Thyroid gland (tissue), 4 donors: ENCODE data around the gene FBXO11. TPM values are rescaled to one million over a fixed set of nuclear protein-coding genes. Genes with fewer than 3 reads are reported as not detected.

Experiments used
- DNase-seq, 2 donors: peaks; one replicate each; pipeline ENCODE4 v3.0.0-alpha.2; 2019
- H3K27ac ChIP-seq, 3 donors: fragments of 200-600 bp; sonication (generic); 1 replicate in 2 of 3; 2 replicates in 1 of 3; pipeline ENCODE4 v1.5.1; 2016 to 2019; ENCODE audit warnings: mild to moderate bottlenecking in 1 of 3, moderate library complexity in 1 of 3
- H3K27me3 ChIP-seq: fragments of 200-600 bp; sonication (generic); one replicate; pipeline ENCODE4 v1.5.1; 2019
- H3K36me3 ChIP-seq, 2 donors: fragments of 200-600 bp; sonication (generic); one replicate each; pipeline ENCODE4 v1.5.1; 2016 to 2019
- H3K4me1 ChIP-seq, 2 donors: fragments of 200-600 bp; sonication (generic); one replicate each; pipeline ENCODE4 v1.5.1; 2017 to 2019
- H3K4me3 ChIP-seq, 3 donors: fragments of 200-600 bp; sonication (generic); replicated peaks in 1 of 3; 1 replicate in 2 of 3; 2 replicates in 1 of 3; pipeline ENCODE4 v1.5.1; 2016; ENCODE audit warnings: mild to moderate bottlenecking in 1 of 3
- H3K9me3 ChIP-seq: fragments of 200-600 bp; sonication (generic); one replicate; pipeline ENCODE4 v1.5.1; 2017
- POLR2A ChIP-seq, 2 donors: fragments of 450-650 bp; IDR thresholded peaks; one replicate each; pipeline ENCODE4 v1.6.1; 2017; ENCODE audit warnings: antibody characterized with exemption in 2 of 2, mild to moderate bottlenecking in 2 of 2, moderate library complexity in 1 of 2
- WGBS, 2 donors: methylation state at CpG; one replicate each; pipeline ENCODE4 v1.1.5; 2017; 5-methylcytosine and 5-hydroxymethylcytosine counted together
- intact Hi-C: fragments of 100-400 bp; cut with DNase I; formaldehyde crosslinking; loops from one replicate; pipeline ENCODE4 v1.15.1; 2023
- small RNA-seq: library from RNA; depleted of rRNA; stranded (forward); fragments of <200 nt; gene quantifications from one replicate; pipeline ENCODE3, GENCODE V24; 2016
- total RNA-seq, 4 donors: library from RNA; depleted of rRNA; stranded (reverse); fragments of >200 nt; gene quantifications; one replicate each; pipeline ENCODE4 v1.2.3, GENCODE V29; 2016
- TF ChIP-seq, protein P1 (sequence below), 6 experiments: fragments of 200-600 bp in 3 of 6; fragments of 450-650 bp in 3 of 6; sonication (generic) in 3 of 6; IDR thresholded peaks; one replicate each; pipeline ENCODE4 v1.5.1; 2016 to 2019; ENCODE audit warnings: antibody characterized with exemption in 6 of 6, mild to moderate bottlenecking in 2 of 6, inconsistent platforms in 1 of 6, moderate library complexity in 1 of 6

FBXO11 gene
- total RNA-seq, 4 donors from 2014 or later: 50.4 to 82.8 (median 60.6) TPM

DNA sequence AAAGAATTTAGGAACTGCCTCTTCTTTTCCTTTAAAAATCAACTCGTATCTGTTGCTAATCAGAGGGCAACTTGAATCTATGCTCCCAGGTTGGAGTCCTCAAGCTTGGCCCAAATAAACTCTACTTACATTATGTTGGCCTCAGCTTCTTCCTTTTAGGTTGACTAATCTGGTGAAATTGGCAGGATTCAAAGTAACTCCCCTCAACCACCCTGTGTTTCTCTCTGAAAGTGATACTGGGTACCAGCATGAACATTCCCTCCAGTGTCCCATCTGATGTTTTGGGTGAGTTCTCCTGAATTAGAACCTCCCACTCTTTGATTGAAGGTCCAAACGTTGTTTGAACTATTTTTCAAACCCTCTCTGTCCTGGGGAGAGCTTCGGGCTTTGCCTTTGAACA, 164.7 kb downstream of the FBXO11 start:
- Histone ChIP-seq H3K4me1 (no peaks in the 10 kb centered on the region), H3K27ac (no peak overlapping the region), H3K27me3 (no peaks in the 10 kb centered on the region), H3K9me3 (no peaks in the 10 kb centered on the region), H3K36me3 (no peaks in the 10 kb centered on the region), H3K4me3 (no peak overlapping the region)
- DNase-seq: no peak
- TF ChIP-seq, protein P1, sequence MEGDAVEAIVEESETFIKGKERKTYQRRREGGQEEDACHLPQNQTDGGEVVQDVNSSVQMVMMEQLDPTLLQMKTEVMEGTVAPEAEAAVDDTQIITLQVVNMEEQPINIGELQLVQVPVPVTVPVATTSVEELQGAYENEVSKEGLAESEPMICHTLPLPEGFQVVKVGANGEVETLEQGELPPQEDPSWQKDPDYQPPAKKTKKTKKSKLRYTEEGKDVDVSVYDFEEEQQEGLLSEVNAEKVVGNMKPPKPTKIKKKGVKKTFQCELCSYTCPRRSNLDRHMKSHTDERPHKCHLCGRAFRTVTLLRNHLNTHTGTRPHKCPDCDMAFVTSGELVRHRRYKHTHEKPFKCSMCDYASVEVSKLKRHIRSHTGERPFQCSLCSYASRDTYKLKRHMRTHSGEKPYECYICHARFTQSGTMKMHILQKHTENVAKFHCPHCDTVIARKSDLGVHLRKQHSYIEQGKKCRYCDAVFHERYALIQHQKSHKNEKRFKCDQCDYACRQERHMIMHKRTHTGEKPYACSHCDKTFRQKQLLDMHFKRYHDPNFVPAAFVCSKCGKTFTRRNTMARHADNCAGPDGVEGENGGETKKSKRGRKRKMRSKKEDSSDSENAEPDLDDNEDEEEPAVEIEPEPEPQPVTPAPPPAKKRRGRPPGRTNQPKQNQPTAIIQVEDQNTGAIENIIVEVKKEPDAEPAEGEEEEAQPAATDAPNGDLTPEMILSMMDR (IDR thresholded peaks at IDR 0.05): no peak
- no peak for TF ChIP-seq POLR2A (IDR thresholded peaks at IDR 0.05)
- 58 to 64% methylated on average over 3 of the region's 3 CpGs for WGBS, 2 donors
- intact Hi-C loops: no loop called here

DNA sequence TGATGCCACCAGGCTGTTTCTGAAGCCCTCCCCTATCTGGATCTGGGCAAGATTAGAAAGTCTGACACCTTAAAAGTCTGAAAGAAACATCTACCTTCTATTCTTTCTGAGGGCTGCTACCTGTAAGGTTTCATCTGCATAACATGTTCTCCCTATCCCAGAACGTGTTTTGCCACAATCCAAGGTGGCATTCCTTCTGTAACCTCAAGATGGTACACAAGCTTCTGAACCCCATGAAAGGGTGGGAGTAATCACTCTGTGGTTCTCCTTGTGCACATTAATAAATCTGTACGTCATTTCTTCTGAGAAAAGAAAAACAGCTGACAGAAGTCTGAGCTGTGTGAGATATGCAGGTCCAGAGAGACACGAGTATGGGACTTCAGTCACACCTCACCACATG, 165.2 kb downstream of the FBXO11 start:
- no peak for DNase-seq
- 75 to 79% methylated on average over 3 of the region's 3 CpGs for whole genome bisulfite sequencing, 2 donors
- Histone ChIP-seq H3K27ac (no peak overlapping the region), H3K4me1 (no peaks in the 10 kb centered on the region), H3K27me3 (no peaks in the 10 kb centered on the region), H3K4me3 (no peak overlapping the region), H3K36me3 (no peaks in the 10 kb centered on the region), H3K9me3 (no peaks in the 10 kb centered on the region)
- TF ChIP-seq, protein P1 (IDR thresholded peaks at IDR 0.05): no peak
- TF ChIP-seq POLR2A (IDR thresholded peaks at IDR 0.05): no peak
- intact Hi-C loops: no loop called here

Small RNAs within 50 kb of the gene (small RNA-seq; reads per million reads assigned to genes)
- gene RF00026: not detected
- not detected for gene RPL36AP15

Other genes with a start within 250 kb of the FBXO11 start
- gene MSH6, start 123.4 kb downstream of the FBXO11 start, total RNA-seq: 10 to 100 TPM; 37.4 to 75.0 (median 52.0) TPM